NCI-H526 treated with DMSO at 0.1 percent for 48 hours (cell line): Measurements from ENCODE around the gene PRMT3.
"Not testable (repeated sequence)": the region's sequence is repeated elsewhere in the genome, so short reads cannot be mapped to it uniquely, and the experiment has no call there.

Source experiments
- DNase-seq: peaks from one replicate; lab custom pipeline; 2025; lab: John Stamatoyannopoulos, UW

Gene PRMT3

DNA sequence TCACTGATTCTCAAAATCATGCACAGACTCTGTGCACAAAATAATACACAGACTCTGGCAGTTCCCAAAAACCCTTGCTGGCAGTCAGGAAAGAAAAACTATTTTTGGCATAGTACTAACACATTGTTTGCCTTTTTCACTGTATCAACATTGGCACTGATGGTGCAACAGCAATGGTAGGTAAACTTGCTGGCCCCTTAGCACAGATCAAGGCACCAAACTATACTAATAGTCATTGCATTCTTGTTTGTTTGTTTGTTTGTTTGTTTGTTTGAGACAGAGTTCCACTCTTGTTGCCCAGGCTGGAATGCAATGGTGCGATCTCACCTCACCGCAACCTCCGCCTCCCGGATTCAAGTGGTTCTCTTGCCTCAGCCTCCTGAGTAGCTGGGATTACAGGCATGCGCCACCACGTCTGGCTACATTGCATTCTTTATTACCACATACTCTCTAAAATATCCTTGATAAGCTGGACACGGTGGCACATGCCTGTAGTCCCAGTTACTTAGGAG lies 130.9 kb downstream of the PRMT3 start:
- DNase-seq: no peak

DNA sequence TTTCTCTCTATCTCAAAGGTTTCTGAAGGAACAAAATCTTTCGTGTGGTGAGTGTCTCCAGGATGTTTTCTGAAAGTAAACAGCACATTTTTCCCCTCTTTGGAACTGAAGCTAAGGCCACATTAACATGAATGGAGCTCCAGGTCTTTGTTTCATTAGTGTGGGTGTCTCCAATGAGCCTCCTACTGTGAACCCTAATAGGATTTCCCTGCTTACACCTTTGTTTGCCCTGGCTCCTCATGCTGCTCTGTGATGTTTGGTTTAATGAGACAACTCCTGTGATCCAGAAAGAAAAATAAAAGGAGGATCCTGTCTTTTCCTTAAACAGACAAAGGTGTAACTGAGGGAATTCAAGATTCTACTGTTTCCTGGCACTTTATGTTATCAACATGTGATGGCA lies 135.0 kb downstream of the PRMT3 start:
- no peak for DNase-seq

DNA sequence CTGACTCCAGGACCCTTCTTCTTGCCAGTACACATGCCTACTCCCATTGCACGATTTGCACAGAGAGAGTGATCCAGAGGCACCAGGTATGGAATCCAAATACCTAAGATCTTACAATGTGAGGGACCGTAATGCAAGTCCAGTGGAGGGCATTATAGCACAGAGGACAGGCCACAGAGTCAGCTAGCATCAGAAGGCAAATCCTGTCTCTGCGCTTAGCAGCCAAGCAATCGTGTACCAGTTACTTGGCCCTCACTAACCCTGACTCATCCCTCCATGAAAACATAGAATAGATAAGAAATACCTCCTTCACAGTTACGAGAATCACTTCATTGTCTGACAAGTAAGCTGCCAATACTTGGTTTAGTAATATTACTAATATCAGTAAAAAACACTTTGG lies 142.2 kb downstream of the PRMT3 start:
- no peak for DNase-seq

- peak; percentile 16 for DNase-seq
Observed at GRCh38 chr11:20530942-20531703, 143.6 kb downstream of the PRMT3 start.

GRCh38 chr11:20535271-20535881 lies 147.9 kb downstream of the PRMT3 start:
- no peak for DNase-seq

GRCh38 chr11:20536365-20536764 lies 148.8 kb downstream of the PRMT3 start:
- DNase-seq: no peak

GRCh38 chr11:20536784-20537183 lies 149.3 kb downstream of the PRMT3 start:
- DNase-seq: no peak

DNA sequence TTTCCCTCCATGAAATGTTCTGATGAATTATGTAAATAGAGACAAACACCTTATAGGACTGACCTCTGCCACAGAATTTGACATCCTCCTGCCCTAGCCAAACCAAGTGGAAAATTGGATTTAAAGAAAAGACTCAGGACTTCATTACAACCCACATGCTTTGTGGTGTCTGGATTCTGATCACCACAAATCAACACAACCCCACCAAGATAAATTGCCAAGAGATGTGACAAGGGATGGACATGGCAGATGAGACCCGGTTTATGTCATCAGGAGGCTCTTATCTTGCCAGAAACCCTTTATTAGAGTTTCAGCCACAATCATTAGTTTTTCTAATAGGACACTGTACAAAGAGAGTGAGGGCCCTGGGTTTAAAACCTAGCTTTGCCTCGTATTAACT lies 154.0 kb downstream of the PRMT3 start:
- no peak for DNase-seq

DNA sequence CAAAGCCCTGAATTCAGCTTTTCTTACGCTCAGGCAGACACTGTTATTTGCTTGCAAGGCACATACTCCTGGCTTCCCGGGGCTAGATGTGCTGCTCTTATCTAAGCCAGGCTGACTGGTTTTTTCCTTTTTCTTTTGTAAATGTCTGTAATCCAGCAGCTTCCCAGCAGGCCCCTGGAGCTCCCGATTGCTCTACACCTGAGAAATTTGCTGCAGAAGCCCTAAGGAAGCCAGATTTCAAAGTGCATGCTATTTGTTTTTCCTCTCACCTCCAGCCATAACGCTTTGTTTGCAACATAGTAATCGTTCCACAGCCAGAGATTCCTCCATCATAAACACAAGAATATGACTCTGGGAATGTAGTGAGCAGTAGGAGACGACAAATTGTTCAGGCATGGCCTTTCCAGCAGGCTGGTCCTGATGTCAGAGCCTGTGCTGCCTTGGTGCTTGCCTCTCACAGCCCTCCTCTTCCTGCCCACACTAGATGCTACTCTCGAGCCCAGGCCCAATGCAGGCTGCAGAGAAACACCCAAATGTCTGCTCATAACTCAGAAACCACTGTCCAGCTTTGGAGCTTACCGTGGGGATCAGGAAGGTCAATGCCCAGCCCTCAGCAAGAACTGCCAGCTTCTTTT lies 157.2 kb downstream of the PRMT3 start:
- DNase-seq: no peak

GRCh38 chr11:20547411-20547810 lies 159.9 kb downstream of the PRMT3 start:
- no peak for DNase-seq

GRCh38 chr11:20551096-20551495 lies 163.6 kb downstream of the PRMT3 start:
- no peak for DNase-seq

- DNase-seq: no peak
Observed at GRCh38 chr11:20555783-20556182, 168.3 kb downstream of the PRMT3 start.

DNA sequence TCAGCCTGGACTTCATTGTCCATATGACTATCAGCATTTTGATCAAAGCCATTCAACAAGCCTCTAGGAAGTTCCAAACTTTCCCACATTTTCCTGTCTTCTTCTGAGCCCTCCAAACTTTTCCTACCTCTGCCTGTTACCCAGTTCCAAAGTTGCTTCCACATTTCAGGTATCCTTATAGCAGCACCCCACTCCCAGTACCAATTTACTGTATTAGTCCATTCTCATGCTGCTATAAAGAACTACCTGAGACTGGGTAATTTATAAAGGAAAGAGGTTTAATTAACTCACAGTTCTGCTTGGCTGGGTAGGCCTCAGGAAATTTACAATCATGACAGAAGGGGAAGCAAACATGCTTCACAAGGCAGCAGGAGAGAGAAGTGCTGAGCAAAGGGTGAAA lies 168.9 kb downstream of the PRMT3 start:
- DNase-seq: not testable (repeated sequence)

DNA sequence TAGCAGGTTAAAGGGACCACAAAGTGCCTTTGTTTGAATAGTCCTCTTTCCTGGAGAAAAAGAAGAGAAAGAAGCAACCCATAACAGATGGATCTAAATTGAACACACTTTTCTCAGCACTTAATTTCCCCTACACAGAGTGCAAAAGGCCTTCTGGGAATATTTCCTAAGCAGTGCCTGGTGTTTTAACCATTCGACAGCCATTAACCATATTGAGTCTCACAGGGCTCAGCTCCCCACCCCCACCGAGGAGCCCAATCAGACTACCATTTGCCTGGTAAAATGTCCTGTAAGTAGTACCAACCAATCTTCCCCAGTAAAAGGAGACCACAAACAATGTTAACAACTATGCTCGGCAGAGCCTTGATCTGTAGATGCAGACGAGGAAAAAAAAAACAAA lies 171.2 kb downstream of the PRMT3 start:
- DNase-seq: no peak
